ENCODE results near the gene A2M.

The A2M gene

DNA sequence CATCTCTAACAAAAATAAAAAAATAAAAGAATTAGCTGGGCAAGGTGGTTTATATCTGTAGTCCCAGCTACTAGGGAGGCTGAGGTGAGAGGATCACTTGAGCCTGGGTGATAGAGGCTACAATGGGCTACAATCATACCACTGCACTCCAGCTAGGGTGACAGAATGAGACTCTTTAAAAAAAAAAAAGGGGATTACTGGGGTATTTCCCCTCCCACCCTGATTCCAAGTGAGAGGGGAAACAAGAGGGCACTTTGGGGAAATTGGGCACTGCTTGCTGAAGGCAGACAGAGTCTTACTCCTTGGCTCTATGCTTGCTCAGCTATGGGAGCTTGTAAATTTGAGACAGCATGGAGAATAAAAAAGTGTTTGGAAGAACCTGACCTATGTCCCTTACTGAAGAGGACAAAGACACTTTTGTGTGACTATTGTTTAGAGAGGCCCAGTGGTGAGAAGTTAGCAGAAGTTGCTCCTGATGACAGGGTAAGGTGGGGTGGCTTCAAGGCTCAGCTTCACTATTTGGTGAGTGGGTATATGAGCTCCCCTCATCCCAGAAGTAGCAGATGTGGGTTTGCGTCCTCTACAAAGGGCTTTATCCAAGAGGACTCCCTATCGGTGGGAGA lies 82.3 kb downstream of the A2M start:
- DNase-seq: no peak

DNA sequence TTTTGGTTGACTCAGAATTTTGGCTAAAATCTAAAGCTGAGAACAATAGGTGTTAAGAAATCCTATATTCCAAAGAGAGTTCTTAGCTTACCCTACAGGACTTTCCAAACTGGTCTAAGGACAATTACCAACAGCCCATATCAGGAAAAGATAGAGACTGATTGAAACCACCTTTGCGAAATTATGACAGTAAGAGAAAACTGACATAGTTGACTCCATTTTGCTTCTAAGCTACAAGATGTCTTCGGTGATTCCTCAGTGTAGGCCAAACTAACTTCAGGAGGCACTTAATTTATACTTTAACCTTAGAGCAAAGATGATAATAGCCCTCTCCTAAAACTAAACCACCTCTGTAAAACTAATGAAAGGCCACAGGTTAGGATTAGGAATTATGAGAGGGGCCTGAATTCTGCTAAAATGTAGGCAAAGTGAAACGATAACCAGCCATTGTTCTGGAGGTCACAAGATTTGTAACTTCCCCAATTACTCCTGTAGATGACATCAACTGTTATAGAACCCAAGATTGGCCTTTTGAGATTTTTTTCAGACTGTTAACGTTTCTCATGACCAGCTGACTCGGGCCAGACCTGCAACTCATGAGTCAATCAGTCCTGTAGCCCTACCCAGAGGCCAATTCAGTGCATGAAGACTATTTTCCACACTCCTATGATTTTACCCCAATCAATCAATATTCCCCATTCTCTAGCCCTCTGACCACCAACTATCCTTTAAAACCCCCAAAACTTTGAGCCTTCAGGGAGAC lies 83.3 kb downstream of the A2M start:
- no peak for DNase-seq

DNA sequence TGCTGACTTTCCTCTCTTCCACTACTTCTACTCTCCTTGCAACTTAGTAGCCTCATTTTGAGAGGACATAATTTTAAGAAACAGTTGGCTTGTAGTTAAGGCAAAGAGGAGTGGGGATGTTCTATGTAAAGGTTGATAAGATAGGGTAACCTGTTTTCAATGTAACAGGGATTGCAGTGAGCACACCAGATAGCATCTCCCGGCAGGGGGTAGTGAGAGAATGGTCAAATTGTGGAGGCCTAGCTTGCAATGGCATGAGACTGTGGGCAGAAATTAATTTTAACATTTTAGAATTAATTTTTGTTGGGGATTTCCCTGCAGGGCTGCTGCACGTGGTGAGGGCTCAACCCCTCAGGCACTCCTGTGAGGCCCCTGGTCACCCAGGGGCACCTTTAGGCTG lies 84.9 kb downstream of the A2M start:
- no peak for DNase-seq

DNA sequence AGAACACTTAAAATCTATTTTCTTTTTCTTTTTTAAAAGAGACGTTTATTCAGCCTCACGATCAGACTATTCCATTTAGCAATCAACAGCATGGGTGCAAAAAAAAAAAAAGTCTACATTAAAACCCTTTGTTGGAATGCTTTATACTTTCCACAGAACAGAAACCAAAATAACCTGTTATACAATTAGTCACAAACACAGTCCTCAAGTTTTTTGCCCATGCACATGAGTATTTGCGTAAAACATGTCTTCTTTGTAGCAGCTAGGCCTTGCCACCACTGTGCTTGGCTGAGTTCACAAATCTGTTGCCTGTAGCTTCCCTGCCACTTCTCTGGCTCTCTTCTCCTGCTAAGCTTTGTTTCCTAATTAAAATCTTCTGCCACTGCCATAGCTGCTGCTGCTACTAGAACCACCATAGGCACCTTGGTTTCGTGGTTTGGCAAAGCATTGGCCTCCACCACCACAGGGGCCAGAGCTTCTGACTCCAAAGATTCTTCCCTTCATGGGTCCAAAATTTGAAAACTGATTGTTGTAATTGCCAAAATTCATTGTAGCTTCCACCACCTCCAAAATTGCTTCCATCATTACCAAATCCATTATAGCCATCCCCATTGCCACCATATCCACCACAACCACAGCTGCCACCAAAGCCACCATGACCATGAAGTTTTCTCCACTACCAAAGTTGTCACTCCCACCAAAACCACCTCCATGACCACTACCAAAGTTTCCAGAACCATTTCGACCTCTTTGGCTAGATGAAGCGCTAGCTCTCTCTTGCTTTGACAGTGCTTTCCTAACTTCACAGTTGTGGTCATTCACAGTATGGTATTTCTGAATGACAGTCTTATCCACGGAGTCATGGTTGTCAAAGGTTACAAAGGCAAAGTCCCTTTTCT lies 88.3 kb downstream of the A2M start:
- peak; percentile 49 for DNase-seq

DNA sequence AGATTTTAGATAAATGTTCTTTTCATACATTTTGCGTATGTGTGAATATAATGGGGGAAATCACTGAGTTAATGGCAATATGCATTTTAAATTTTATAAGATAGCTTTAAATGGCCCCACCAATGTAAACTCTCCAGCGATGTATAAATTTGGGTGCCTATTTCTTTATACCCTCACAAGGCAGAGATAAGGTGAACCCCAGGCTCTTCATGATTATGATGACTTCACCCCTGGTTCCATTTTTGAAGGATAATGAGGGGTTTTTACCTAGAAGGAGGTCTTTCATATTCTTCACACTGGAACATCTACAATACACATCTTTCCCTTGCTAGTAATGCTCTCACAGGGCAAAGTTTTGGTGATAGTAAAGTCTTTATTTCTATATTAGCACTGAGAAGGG lies 91.2 kb downstream of the A2M start:
- DNase-seq: no peak

DNA sequence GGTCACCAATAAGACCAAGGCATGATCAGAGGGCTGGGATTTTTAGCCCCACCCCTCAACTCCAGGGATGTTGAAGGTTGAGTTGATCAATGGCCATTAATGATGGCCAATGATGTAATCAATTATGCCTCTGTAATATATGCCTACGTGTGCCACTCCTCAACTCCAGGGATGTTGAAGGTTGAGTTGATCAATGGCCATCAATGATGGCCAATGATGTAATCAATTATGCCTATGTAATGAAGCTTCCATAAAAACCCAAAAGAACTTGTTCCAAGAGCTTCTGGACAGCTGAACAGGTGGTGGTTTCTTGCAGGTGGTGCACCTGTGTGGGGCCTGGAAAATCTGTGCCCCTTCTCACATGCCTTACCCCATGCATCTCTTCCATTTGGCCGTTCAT lies 93.1 kb downstream of the A2M start:
- DNase-seq: no peak

Data from activated CD4-positive, alpha-beta T cell treated with anti-CD3 and anti-CD28 coated beads, Interleukin-2, amount 50 U/mL, for 16 hours (primary cell).